ENCODE results near the gene USP49.

DNA sequence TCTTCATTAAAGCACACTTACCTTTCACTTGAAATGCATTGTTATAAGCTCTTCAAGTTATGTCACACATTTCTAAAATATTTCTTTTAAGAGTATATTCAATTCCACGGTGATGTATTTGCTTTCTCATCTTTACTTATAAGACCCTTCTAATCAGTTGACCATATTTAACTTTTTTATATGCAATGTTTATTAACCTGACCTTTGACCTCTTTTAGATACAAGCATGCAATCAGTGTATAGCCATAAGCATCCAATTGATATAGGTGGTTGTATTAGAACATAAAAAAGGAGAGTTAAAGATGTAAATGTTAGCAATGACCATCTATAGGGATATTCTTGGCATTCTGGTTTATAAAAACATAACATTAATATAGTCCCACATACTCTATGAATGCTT is 9.2 kb downstream of the USP49 start:
- TF ChIP-seq EZH2 (IDR thresholded peaks at IDR 0.05; ENCODE audit: borderline replicate concordance, low read depth, low read length, severe bottlenecking), result no peak
- TF ChIP-seq, protein P1, sequence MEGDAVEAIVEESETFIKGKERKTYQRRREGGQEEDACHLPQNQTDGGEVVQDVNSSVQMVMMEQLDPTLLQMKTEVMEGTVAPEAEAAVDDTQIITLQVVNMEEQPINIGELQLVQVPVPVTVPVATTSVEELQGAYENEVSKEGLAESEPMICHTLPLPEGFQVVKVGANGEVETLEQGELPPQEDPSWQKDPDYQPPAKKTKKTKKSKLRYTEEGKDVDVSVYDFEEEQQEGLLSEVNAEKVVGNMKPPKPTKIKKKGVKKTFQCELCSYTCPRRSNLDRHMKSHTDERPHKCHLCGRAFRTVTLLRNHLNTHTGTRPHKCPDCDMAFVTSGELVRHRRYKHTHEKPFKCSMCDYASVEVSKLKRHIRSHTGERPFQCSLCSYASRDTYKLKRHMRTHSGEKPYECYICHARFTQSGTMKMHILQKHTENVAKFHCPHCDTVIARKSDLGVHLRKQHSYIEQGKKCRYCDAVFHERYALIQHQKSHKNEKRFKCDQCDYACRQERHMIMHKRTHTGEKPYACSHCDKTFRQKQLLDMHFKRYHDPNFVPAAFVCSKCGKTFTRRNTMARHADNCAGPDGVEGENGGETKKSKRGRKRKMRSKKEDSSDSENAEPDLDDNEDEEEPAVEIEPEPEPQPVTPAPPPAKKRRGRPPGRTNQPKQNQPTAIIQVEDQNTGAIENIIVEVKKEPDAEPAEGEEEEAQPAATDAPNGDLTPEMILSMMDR (IDR thresholded peaks at IDR 0.05; ENCODE audit: borderline replicate concordance, extremely low read depth, low read length, poor library complexity, severe bottlenecking), result no peak

Data from DND-41 (cell line).